Measurements from ENCODE around the gene THEM4. TPM values are rescaled to one million over a fixed set of nuclear protein-coding genes. Genes with fewer than 3 reads are reported as not detected.

Gene THEM4
- total and polyA plus RNA-seq, 2 of the 8 experiments (the other 6 are each of a cell fraction or from before 2014, with no cell fraction given): 9.9 to 11.2 TPM

- FAIRE-seq: no peak
- 94% methylated on average over 2 of the region's 2 CpGs; no CpG with 5 or more reads in 1 of the 2 experiments for WGBS, 2 experiments (ENCODE audit: extremely low coverage in 1 of 2, insufficient coverage in 1 of 2, insufficient read length in 1 of 2, insufficient replicate concordance in 2 of 2, low coverage in 1 of 2, low lambda C conversion rate in 2 of 2, missing lambda C conversion rate in 1 of 2)
- no peak overlapping the region for H4K91ac ChIP-seq (replicated peaks; ENCODE audit: insufficient read length, low read length)
- H3K14ac ChIP-seq (ENCODE audit: insufficient read length): no peak overlapping the region
- H3K79me1 ChIP-seq (ENCODE audit: low read depth, low read length): no peaks in the 10 kb centered on the region
- no peak overlapping the region for H2AK5ac ChIP-seq (ENCODE audit: low read depth, low read length)
- H4K8ac ChIP-seq (ENCODE audit: extremely low read depth, insufficient read depth, low read length): no peak overlapping the region
- H2AFZ ChIP-seq (ENCODE audit: low read length): no peak overlapping the region
- no peak overlapping the region for H3K9ac ChIP-seq (replicated peaks in 1 of 4; ENCODE audit: extremely low read depth in 1 of 4, low read depth in 3 of 4, low read length in 3 of 4)
- POLR2A ChIA-PET (ENCODE audit: partially characterized antibody): interaction anchor here (1.0 to 1.1 kb wide), 2 partner anchors 8 to 45 kb away, joined by 3 read pairs; no protein-coding TSS in a partner anchor
- H4K5ac ChIP-seq (ENCODE audit: insufficient read length, low read depth, low read length): no peak overlapping the region
- no peak overlapping the region for H2BK20ac ChIP-seq (ENCODE audit: low read length)
- no peak overlapping the region for H2BK120ac ChIP-seq (replicated peaks; ENCODE audit: low read depth, low read length)
- H2BK12ac ChIP-seq (ENCODE audit: low read depth, low read length): no peak overlapping the region
- H2BK15ac ChIP-seq (ENCODE audit: low read length): no peak overlapping the region
- no peak overlapping the region for H3K27ac ChIP-seq (ENCODE audit: low read depth, low read length)
- DNase-seq (ENCODE audit: low read depth in 1 of 2, low spot score in 2 of 2): no peak
- no peaks in the 10 kb centered on the region; a peak in 1 of 7 replicates for H3K4me1 ChIP-seq (replicated peaks in 1 of 4; ENCODE audit: control insufficient read depth in 3 of 4, insufficient read depth in 4 of 4, low read length in 3 of 4)
- no peak overlapping the region for H2BK5ac ChIP-seq (ENCODE audit: low read depth, low read length)
- peaks cover 0 to 6% of the 10 kb centered on the region in 2 experiments; a peak in 2 of 4 replicates for H3K79me2 ChIP-seq (ENCODE audit: control insufficient read depth in 1 of 2, insufficient read depth in 2 of 2, low read length in 2 of 2)
- no peak overlapping the region for H3K4me2 ChIP-seq (ENCODE audit: insufficient read depth in 1 of 2, low read depth in 2 of 2, low read length in 2 of 2)
- H3K36me3 ChIP-seq (ENCODE audit: control insufficient read depth in 2 of 4, insufficient read depth in 4 of 4, low read length in 3 of 4): peaks cover 0 to 24% (median 0%) of the 10 kb centered on the region in 4 experiments; a peak in 2 of 8 replicates
- no peak overlapping the region for H3K18ac ChIP-seq (ENCODE audit: extremely low read depth, low read length)
- TF ChIP-seq CHD2 (IDR thresholded peaks at IDR 0.05; ENCODE audit: low read length) (no peak), YY1 (IDR thresholded peaks at IDR 0.05; ENCODE audit: low read depth, low read length) (no peak), SIX5 (IDR thresholded peaks at IDR 0.05; ENCODE audit: low read depth, low read length) (no peak), SP4 (IDR thresholded peaks at IDR 0.05; ENCODE audit: low read length) (no peak), NRF1 (IDR thresholded peaks at IDR 0.05; ENCODE audit: low read depth, low read length) (no peak)
- H3K23ac ChIP-seq (ENCODE audit: insufficient read length): no peak overlapping the region
- no peak overlapping the region for H3K4me3 ChIP-seq (ENCODE audit: extremely low read depth in 1 of 4, insufficient read depth in 2 of 4, low read depth in 3 of 4, low read length in 4 of 4)
- H3K4ac ChIP-seq (replicated peaks; ENCODE audit: insufficient read length, low read depth, low read length): no peak overlapping the region
- peaks cover 23 to 25% of the 10 kb centered on the region in 2 experiments for H3K9me3 ChIP-seq (ENCODE audit: insufficient read depth in 2 of 2, low read depth in 1 of 2, low read length in 1 of 2)
- H3K23me2 ChIP-seq (ENCODE audit: low read depth, low read length): peaks cover 7% of the 10 kb centered on the region; the same call in 1 of the 2 replicates
- CTCF ChIA-PET (ENCODE audit: partially characterized antibody): interaction anchor here (1.2 kb wide), 1 partner anchor 95 kb away, joined by 3 read pairs; no protein-coding TSS in a partner anchor
- H3K56ac ChIP-seq (replicated peaks; ENCODE audit: insufficient read length, low read depth, low read length): no peak overlapping the region
- no peaks in the 10 kb centered on the region for H4K20me1 ChIP-seq (replicated peaks in 1 of 2; ENCODE audit: control insufficient read depth in 1 of 2, insufficient read depth in 2 of 2, low read length in 2 of 2)
- no peaks in the 10 kb centered on the region for H3K27me3 ChIP-seq (replicated peaks in 1 of 4; ENCODE audit: control insufficient read depth in 3 of 4, extremely low read depth in 1 of 4, insufficient read depth in 3 of 4, low read length in 3 of 4)
These were observed 4.3 kb downstream of the THEM4 start for GRCh38 chr1:151905070-151905442.
